Activated naive CD4-positive, alpha-beta T cell treated with anti-CD3 and anti-CD28 coated beads for 36 hours (primary cell): Measurements from ENCODE around the gene KIF6. TPM values are rescaled to one million over a fixed set of nuclear protein-coding genes. Genes with fewer than 3 reads are reported as not detected.

Experiments used
- CTCF ChIA-PET: fragments of 350-600 bp; sonication (Branson Sonifier 250); formaldehyde crosslinking; loops from one replicate; lab custom pipeline; 2021; ENCODE audit warnings: antibody characterized with exemption; lab: Charles Lee
- DNase-seq: peaks from one replicate; pipeline ENCODE4 v3.0.0-alpha.2; 2020
- H3K27ac Mint-ChIP-seq: one replicate; pipeline ENCODE4 v1.8.0; 2021; ENCODE audit warnings: mild to moderate bottlenecking, mixed read lengths
- H3K27me3 Mint-ChIP-seq: one replicate; pipeline ENCODE4 v1.8.0; 2021; ENCODE audit warnings: low read depth, mixed read lengths
- H3K36me3 Mint-ChIP-seq: one replicate; pipeline ENCODE4 v1.8.0; 2021; ENCODE audit warnings: low read depth, mixed read lengths
- H3K4me1 Mint-ChIP-seq: one replicate; pipeline ENCODE4 v1.8.0; 2021; ENCODE audit warnings: low read depth, mixed read lengths
- H3K4me3 Mint-ChIP-seq: one replicate; pipeline ENCODE4 v1.8.0; 2021; ENCODE audit warnings: mild to moderate bottlenecking, moderate library complexity, mixed read lengths
- H3K9me3 Mint-ChIP-seq: one replicate; pipeline ENCODE4 v1.8.0; 2021; ENCODE audit warnings: mixed read lengths
- intact Hi-C: fragments of 100-400 bp; cut with micrococcal nuclease; formaldehyde crosslinking; loops from one replicate; pipeline ENCODE4 v1.15.1; 2023
- total RNA-seq, 2 experiments: library from RNA; stranded (reverse); gene quantifications; one replicate each; pipeline ENCODE4 v1.2.3, GENCODE V29; 2021

Gene KIF6
- total RNA-seq, 2 experiments from 2014 or later, result 0.10 to 0.30 TPM

DNA sequence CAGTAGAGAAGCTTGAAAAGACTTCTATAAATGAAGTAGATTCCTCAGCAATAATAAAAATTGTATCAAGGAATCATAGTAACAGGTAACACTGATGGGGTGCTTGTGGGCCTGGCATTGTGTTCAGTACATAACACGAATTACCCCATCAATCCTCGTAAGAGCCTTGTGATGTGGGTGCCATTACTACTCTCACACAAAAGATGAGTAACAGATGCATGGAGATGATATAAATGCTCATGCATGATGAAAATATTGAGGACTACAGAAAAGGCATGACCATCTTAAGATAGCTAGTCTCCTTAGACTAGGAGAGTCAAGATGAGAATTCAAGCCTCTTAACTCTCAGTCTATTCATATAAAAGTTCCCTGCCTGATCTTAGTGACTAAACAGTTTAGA, 158.1 kb downstream of the KIF6 start:
- H3K36me3 Mint-ChIP-seq, result no peaks in the 10 kb centered on the region
- H3K4me1 Mint-ChIP-seq, result no peaks in the 10 kb centered on the region
- H3K27me3 Mint-ChIP-seq, result peaks cover 10% of the 10 kb centered on the region
- no peak overlapping the region for H3K27ac Mint-ChIP-seq
- no peaks in the 10 kb centered on the region for H3K9me3 Mint-ChIP-seq
- intact Hi-C loops, result no loop called here
- CTCF ChIA-PET, result no interaction called here
- DNase-seq, result no peak
- no peak overlapping the region for H3K4me3 Mint-ChIP-seq

DNA sequence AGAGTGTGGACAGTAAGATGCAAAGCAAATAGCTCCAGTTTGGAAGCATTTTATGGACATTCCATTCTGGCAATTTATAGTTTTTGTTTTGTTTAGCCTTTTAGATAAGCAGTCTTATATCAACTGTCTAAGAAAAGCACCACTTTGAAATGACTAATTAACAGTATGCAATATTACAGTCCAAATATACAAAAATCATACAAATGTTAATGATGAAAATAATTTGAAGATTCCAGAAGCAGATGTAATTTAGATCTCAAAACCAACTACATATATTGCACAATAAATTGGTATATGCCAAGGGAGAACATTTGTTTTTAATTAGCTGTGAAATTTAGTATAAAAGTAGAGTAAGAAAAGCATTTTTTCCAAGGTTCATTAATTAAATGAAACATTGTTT, 158.8 kb downstream of the KIF6 start:
- H3K4me3 Mint-ChIP-seq, result no peak overlapping the region
- H3K9me3 Mint-ChIP-seq, result no peaks in the 10 kb centered on the region
- H3K27me3 Mint-ChIP-seq, result peaks cover 10% of the 10 kb centered on the region
- no peaks in the 10 kb centered on the region for H3K4me1 Mint-ChIP-seq
- no peak for DNase-seq
- H3K27ac Mint-ChIP-seq, result no peak overlapping the region
- CTCF ChIA-PET, result interaction anchor here (1.3 kb wide), 1 partner anchor 218 kb away, joined by 3 read pairs; no protein-coding TSS in a partner anchor
- H3K36me3 Mint-ChIP-seq, result no peaks in the 10 kb centered on the region
- intact Hi-C loops, result no loop called here

DNA sequence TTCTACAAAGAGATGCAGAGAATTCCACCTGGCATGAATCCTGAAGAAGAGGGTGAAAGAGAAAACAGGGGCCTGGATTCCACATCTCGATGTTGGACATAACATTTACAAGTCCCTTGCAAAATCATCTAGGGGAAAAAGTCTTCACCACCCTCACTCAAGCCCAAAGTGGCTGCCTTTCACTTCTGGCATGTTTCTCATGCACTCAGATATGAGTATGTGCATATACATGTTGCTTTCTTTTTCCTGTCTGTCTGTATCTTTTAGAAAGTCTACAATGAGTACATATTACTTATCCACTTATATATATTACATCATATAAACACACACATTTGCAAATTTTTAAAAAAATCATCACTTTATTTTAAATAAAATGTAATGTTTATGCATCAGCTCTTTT, 159.3 kb downstream of the KIF6 start:
- Mint-ChIP-seq H3K27ac (no peak overlapping the region), H3K4me1 (no peaks in the 10 kb centered on the region), H3K4me3 (no peak overlapping the region), H3K36me3 (no peaks in the 10 kb centered on the region), H3K27me3 (peaks cover 10% of the 10 kb centered on the region), H3K9me3 (no peaks in the 10 kb centered on the region)
- intact Hi-C loops, result no loop called here
- DNase-seq, result no peak
- CTCF ChIA-PET, result interaction anchor here (1.3 kb wide), 1 partner anchor 218 kb away, joined by 3 read pairs; no protein-coding TSS in a partner anchor

DNA sequence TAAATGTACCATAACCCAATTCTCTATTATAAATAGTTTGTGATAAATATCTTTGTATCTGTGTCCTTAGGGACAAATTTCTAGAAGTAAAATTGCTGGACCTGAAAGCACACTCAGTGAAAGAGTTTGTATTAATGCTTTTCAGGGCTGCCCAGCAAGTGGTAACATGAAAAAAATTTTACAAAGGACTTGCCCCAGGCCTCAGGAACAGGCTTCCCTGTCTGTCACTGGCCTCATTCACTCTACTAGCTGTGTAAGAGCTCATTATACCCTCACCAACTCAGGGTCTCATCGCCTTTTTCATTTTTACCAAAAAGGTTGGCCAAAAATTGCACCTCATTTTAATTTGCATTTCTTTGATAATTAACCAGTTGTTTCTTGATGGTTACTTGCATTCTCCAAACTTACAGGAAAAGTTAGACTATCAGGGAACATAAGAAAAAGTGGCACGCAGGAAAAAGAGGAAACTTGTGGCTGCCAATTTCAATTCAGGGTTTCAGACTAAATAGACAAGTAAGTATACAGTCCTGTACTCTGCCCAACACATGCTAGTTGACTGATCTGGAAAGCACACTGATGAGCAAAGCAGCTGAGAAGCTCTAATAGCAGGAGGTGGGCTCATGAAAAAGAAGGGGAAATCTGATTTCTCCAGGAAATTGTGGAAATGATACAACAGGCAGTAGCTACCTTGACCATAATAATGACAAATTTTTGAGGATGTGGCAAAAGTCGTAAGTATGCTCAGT, 161.5 kb downstream of the KIF6 start:
- DNase-seq, result no peak
- CTCF ChIA-PET, result no interaction called here
- H3K4me1 Mint-ChIP-seq, result no peaks in the 10 kb centered on the region
- intact Hi-C loops, result no loop called here
- H3K36me3 Mint-ChIP-seq, result no peaks in the 10 kb centered on the region
- peaks cover 9% of the 10 kb centered on the region for H3K27me3 Mint-ChIP-seq
- no peaks in the 10 kb centered on the region for H3K9me3 Mint-ChIP-seq
- no peak overlapping the region for H3K4me3 Mint-ChIP-seq
- H3K27ac Mint-ChIP-seq, result no peak overlapping the region

DNA sequence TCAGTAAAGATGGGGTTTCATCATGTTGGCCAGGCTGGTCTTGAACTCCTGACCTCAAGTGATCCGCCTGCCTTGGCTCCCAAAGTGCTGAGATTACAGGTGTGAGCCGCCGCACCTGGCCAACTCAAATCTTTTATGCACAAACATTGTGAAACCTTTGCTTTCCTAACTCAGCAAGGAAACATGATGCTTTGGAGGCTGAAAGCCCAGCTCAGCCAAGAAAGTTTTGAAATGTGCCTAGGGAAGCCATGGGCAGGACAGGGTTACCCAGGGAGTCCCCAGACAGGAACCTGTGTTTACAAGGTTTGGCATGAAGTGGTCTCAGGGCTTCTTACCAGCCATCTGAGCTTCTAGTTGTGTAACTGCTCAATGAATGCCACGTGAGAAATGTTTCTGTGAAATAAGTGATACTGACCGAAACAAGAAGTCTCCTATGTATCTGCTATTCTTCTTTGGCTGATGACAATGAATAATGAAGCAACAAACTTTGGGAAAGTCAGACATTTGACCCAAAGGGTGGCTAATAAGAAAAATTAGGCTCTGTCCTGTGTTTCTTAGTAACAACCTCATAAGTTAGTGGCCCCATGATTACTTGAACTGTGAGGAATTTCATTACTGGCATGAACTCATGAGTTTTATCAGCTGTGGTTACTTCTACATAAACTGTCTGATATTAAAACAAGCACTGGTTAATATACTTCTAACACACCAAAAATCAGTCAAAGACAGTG, 163.5 kb downstream of the KIF6 start:
- CTCF ChIA-PET, result no interaction called here
- no peak overlapping the region for H3K4me3 Mint-ChIP-seq
- H3K27me3 Mint-ChIP-seq, result peaks cover 9% of the 10 kb centered on the region

DNA sequence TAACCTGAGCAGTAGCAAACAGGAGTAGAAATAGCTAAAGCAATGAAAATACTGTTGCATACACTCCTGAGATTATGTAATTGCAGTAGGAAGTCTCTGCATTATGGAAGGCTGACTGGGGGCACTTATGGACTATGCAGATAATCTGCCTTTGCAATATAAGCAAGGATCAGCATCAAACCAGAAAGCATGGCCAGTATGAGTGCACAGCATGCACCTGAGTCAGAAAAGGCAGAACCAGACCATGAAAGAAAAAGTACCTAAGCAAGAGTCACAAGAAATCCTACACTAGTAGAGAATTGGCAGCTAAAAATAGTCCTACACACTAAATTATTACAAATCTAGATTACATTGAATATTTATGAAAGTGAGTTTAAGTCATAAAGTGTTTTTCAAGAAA, 164.3 kb downstream of the KIF6 start:
- DNase-seq, result no peak
- Mint-ChIP-seq H3K27me3 (peaks cover 9% of the 10 kb centered on the region), H3K4me3 (no peak overlapping the region), H3K27ac (no peak overlapping the region), H3K4me1 (no peaks in the 10 kb centered on the region), H3K36me3 (no peaks in the 10 kb centered on the region), H3K9me3 (no peaks in the 10 kb centered on the region)
- intact Hi-C loops, result no loop called here
- CTCF ChIA-PET, result no interaction called here

More for the DNA sequence above, 163.5 kb downstream of the KIF6 start:
- intact Hi-C loops, result no loop called here
- Mint-ChIP-seq H3K36me3 (no peaks in the 10 kb centered on the region), H3K9me3 (no peaks in the 10 kb centered on the region), H3K27ac (no peak overlapping the region), H3K4me1 (no peaks in the 10 kb centered on the region)
- DNase-seq, result no peak

DNA sequence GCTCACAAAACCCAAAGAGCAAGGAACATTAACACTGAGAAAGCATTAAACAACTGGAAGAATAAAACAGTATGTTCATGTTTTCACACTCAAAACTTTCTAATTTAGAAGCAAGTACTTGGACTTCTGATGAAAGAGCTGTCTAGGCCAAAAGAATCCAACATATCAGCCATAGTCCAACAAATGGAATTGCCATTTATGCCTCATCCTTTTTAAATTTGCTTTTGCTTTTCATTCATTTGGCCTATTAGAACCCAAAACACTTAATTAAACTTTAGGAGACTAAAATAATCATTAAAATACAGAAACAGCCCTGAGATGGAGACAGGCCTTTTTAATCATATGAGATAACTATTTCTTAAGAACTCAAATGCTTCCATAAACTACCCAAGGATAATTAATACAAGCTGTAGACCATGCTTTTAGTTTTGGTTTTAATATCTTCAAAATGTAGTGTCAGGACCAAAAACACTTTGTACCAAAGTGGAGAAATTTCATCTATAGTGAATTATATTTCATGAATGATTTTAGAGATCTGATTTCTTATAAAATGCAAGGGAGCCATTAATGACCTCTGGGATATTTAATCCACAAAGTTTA, 166.5 kb downstream of the KIF6 start:
- no peak for DNase-seq
- no peak overlapping the region for H3K4me3 Mint-ChIP-seq
- H3K9me3 Mint-ChIP-seq, result no peaks in the 10 kb centered on the region
- peaks cover 9% of the 10 kb centered on the region for H3K27me3 Mint-ChIP-seq
- CTCF ChIA-PET, result interaction anchor here (0.8 kb wide), 1 partner anchor 1244 kb away, joined by 3 read pairs; no protein-coding TSS in a partner anchor
- no peak overlapping the region for H3K27ac Mint-ChIP-seq
- H3K4me1 Mint-ChIP-seq, result no peaks in the 10 kb centered on the region
- intact Hi-C loops, result no loop called here
- no peaks in the 10 kb centered on the region for H3K36me3 Mint-ChIP-seq

DNA sequence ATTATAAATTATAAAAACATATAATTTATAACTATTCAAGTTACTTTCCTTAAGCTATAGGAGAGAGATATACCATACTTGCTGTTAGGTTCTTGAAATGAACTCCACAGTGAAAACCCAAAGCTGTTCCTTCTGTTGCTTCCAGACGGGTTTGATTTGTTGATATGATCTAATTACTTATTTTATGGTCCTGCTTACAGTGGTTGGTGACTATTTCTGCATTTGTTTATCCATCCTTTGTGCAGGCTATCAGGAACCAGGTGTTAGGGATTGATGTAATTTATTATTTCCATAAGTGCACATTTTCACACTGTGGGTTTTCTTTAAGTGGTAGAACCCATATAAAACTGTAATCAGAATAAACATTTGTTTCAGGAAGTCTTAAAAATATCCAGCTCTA, 167.1 kb downstream of the KIF6 start:
- H3K4me1 Mint-ChIP-seq, result no peaks in the 10 kb centered on the region
- H3K9me3 Mint-ChIP-seq, result no peaks in the 10 kb centered on the region
- CTCF ChIA-PET, result no interaction called here
- DNase-seq, result no peak
- intact Hi-C loops, result no loop called here
- H3K27me3 Mint-ChIP-seq, result peaks cover 9% of the 10 kb centered on the region
- H3K4me3 Mint-ChIP-seq, result no peak overlapping the region
- H3K36me3 Mint-ChIP-seq, result no peaks in the 10 kb centered on the region
- no peak overlapping the region for H3K27ac Mint-ChIP-seq

DNA sequence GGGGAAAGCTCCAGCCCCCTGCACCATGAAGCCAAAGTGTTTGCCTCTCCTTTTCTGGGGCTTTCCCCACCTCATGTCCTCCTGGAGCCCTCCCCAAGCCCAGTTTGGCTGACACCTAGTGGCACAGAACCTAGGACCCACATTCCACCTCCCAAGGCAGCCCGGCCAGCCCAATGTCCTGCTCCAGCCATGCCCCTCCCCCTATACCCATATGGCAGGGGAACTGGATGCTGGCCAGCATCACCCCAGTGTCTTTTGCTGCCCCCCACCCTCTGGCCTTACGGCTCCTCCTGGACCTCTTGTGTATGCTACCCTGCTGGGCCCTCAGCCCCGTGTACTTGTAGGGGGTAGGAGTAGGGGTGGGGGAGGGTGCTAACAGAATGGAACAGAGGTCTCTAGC, 170.1 kb downstream of the KIF6 start:
- Mint-ChIP-seq H3K36me3 (no peaks in the 10 kb centered on the region), H3K27ac (no peak overlapping the region), H3K4me3 (no peak overlapping the region), H3K27me3 (peaks cover 8% of the 10 kb centered on the region), H3K4me1 (no peaks in the 10 kb centered on the region), H3K9me3 (no peaks in the 10 kb centered on the region)
- CTCF ChIA-PET, result no interaction called here
- no peak for DNase-seq
- intact Hi-C loops, result no loop called here

DNA sequence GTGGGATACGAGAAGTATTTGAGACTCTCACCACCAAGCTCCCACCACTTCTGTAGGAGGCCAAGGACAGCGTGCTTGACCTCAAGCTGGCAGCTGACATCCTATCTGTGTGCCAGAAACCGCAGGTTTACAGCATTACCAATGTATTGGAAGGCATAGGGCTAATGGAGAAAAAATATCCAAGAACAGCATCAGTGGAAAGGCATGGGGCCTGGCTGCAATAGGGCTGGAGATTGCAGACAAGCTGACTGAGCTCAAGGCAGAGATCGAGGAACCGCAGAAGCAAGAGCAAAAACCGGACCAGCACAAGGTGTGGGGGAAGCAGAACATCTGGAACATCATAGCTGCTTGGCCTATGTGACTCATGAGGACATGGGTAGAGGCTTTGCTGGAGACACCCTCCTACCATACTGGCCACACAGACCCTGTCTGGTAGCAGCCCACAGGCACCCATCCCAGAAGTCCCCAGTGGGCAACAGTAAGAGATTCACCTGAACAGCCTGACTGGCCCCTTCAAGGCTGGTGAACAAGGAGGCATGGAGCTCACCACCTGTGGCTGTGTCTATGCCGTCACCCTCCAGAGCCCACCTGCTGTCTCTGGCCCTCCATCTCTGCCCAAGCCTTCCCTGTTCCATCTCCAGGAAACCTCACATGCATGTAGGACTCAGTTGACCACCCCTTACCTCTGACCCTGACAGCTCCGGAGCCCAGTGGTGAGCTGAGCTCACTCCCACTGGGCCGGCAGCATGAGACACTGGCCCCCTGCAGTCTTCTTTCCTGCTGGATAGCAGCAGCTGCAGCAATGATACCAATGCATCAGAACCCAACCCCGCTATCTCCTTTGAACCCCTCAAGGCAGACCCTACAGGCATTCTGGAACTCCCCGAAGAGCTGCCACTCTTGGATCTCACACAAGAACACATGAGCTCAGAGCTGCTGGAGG, 171.1 kb downstream of the KIF6 start:
- no peaks in the 10 kb centered on the region for H3K36me3 Mint-ChIP-seq
- no peak for DNase-seq
- CTCF ChIA-PET, result no interaction called here
- intact Hi-C loops, result no loop called here
- H3K4me3 Mint-ChIP-seq, result no peak overlapping the region
- no peak overlapping the region for H3K27ac Mint-ChIP-seq
- H3K9me3 Mint-ChIP-seq, result no peaks in the 10 kb centered on the region
- peaks cover 10% of the 10 kb centered on the region for H3K27me3 Mint-ChIP-seq
- H3K4me1 Mint-ChIP-seq, result no peaks in the 10 kb centered on the region

DNA sequence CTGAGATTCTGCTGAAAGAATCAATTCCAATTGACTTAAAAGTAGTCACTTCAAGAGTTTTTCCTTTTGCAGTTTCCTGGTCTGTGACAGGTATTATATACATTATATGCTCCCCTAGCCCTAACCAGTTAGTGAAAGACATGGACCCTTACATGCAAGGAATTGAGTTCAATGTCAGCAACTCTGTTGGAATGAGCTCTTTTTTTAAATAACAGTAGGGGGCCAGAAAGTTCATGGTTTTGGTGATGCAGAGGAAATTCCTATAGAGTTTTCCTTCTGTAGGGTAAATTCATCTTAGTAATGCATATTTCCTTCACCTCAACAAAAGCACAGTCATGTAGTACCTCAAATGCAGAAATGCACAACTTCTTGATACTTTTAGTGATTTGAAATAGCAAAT, 172.2 kb downstream of the KIF6 start:
- Mint-ChIP-seq H3K36me3 (no peaks in the 10 kb centered on the region), H3K27me3 (peaks cover 12% of the 10 kb centered on the region), H3K9me3 (no peaks in the 10 kb centered on the region), H3K4me3 (no peak overlapping the region), H3K27ac (no peak overlapping the region), H3K4me1 (no peaks in the 10 kb centered on the region)
- no peak for DNase-seq
- CTCF ChIA-PET, result no interaction called here
- intact Hi-C loops, result no loop called here

DNA sequence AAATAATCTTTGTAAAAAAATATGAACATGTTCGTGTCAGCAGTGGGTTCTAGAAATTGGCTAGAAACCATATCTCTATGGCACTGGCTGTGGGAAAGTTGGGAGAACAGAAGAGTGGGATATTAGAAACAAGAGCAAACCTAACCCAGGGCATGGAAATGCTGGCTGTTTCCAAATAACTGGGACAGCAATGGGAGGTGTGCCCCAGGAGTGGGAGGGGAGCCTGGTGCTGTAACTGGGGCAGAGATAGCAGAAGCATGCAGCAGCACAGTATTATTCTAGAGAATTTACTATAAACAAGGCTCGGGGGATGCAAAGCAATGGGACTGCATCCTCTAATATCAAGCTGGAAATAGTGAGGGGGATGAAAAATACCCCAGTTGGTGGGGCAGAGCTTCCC, 175.0 kb downstream of the KIF6 start:
- Mint-ChIP-seq H3K27me3 (peaks cover 17% of the 10 kb centered on the region), H3K4me3 (no peak overlapping the region), H3K36me3 (no peaks in the 10 kb centered on the region), H3K9me3 (no peaks in the 10 kb centered on the region), H3K27ac (no peak overlapping the region), H3K4me1 (no peaks in the 10 kb centered on the region)
- intact Hi-C loops, result no loop called here
- CTCF ChIA-PET, result no interaction called here
- DNase-seq, result no peak
